H1 (cell line): ENCODE data around the gene TADA3. TPM values are rescaled to one million over a fixed set of nuclear protein-coding genes. Genes with fewer than 3 reads are reported as not detected.

ENCODE experiments used
- CTCF ChIP-seq, 3 experiments: IDR thresholded peaks; 1 replicate in 2 of 3; 2 replicates in 1 of 3; pipeline versions ENCODE4 v1.5.1 to v1.6.1; 2011; ENCODE audit warnings: low read length in 3 of 3, mild to moderate bottlenecking in 3 of 3, inconsistent platforms in 2 of 3, low read depth in 1 of 3, moderate library complexity in 1 of 3; ENCODE audit not compliant: insufficient read depth in 1 of 3; ENCODE audit errors: control extremely low read depth in 1 of 3
- RXRA ChIP-seq: IDR thresholded peaks from 2 replicates; pipeline ENCODE4 v1.6.1; 2011; ENCODE audit warnings: low read depth, mild to moderate bottlenecking, low read length, moderate library complexity; ENCODE audit not compliant: insufficient read depth
- polyA plus RNA-seq, 7 experiments: library from polyadenylated mRNA; depleted of rRNA in 3 of 7; stranded (reverse) in 5 of 7; unstranded in 2 of 7; fragments of >200 nt in 5 of 7; fragments of 200-250 nt in 2 of 7; gene quantifications; 1 replicate in 5 of 7; 2 replicates in 1 of 7; 4 replicates in 1 of 7; pipeline versions ENCODE4 v1.2.1 to v1.2.3, GENCODE V29; 2011 to 2013; ENCODE audit warnings: missing spikeins in 2 of 7, mixed read lengths in 2 of 7
- total RNA-seq: library from RNA; stranded (reverse); fragmentation: NEBNext Ultra II Directional; extraction: Animal tissue kit (Norgen Biotek cat#: 25700); gene quantifications from 2 replicates; pipeline ENCODE4 v1.2.1, GENCODE V29; 2021

TADA3 gene
- total and polyA plus RNA-seq, 2 of the 8 experiments (the other 6 are each of a cell fraction or from before 2014, with no cell fraction given): 43.4 to 50.3 TPM

- TF ChIP-seq CTCF (IDR thresholded peaks at IDR 0.05; ENCODE audit: control extremely low read depth in 1 of 3, insufficient read depth in 1 of 3, low read depth in 1 of 3, low read length in 3 of 3): no peak
- TF ChIP-seq RXRA: no peak
Observed at GRCh38 chr3:9781551-9781950, 10.7 kb downstream of the TADA3 start (continued).
